ENCODE measurements around the gene GPN2. TPM values are rescaled to one million over a fixed set of nuclear protein-coding genes. Genes with fewer than 3 reads are reported as not detected.

GPN2 gene
- total and polyA plus RNA-seq, 9 of the 15 experiments (the other 6 are each of a cell fraction or from before 2014, with no cell fraction given): 9.9 to 58.8 (median 20.4) TPM

DNA sequence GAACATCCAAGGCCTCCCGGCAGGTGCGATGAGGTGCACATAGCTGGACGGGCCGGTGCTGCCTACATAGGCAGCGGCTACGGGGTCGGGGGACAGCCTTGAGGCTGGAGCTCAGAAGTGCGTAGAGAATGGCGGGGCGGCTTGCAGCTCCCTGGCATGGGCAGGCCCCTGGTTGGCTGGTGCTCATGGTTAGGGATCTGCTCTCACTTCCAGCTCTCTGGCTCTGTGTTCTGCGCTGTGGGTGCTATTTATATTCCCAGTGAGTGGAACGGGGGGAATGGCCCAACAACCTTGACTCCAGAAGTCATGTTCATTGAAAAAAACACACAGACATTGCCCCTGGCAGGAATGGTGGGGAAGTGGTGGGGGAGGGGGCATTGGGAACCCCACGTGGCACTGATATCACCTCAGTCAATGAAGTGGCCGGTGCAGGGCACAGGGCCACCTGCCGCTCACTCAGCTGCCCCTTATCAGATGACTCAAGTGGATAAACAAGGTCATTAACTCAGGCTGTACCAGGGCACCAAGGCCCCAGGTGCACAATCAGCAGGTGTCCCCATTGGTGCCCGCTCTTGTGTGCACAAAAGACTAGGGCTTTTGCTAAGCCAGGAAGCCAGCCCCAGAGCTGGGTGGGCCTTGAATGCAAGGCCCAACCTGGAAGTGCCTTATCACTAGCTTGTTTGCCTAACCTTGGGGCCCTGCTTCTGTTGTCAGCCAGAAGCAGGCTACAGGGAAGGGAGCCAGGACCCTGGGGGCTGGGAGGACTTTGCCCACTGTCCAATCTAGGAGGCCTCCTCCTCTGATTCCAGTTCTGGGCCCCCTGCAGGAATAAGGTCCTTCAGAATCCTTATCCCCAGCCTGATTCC, 23.9 kb upstream of the GPN2 start, which contains the start of gene NR0B2 (continued):
- TF ChIP-seq, protein P1, sequence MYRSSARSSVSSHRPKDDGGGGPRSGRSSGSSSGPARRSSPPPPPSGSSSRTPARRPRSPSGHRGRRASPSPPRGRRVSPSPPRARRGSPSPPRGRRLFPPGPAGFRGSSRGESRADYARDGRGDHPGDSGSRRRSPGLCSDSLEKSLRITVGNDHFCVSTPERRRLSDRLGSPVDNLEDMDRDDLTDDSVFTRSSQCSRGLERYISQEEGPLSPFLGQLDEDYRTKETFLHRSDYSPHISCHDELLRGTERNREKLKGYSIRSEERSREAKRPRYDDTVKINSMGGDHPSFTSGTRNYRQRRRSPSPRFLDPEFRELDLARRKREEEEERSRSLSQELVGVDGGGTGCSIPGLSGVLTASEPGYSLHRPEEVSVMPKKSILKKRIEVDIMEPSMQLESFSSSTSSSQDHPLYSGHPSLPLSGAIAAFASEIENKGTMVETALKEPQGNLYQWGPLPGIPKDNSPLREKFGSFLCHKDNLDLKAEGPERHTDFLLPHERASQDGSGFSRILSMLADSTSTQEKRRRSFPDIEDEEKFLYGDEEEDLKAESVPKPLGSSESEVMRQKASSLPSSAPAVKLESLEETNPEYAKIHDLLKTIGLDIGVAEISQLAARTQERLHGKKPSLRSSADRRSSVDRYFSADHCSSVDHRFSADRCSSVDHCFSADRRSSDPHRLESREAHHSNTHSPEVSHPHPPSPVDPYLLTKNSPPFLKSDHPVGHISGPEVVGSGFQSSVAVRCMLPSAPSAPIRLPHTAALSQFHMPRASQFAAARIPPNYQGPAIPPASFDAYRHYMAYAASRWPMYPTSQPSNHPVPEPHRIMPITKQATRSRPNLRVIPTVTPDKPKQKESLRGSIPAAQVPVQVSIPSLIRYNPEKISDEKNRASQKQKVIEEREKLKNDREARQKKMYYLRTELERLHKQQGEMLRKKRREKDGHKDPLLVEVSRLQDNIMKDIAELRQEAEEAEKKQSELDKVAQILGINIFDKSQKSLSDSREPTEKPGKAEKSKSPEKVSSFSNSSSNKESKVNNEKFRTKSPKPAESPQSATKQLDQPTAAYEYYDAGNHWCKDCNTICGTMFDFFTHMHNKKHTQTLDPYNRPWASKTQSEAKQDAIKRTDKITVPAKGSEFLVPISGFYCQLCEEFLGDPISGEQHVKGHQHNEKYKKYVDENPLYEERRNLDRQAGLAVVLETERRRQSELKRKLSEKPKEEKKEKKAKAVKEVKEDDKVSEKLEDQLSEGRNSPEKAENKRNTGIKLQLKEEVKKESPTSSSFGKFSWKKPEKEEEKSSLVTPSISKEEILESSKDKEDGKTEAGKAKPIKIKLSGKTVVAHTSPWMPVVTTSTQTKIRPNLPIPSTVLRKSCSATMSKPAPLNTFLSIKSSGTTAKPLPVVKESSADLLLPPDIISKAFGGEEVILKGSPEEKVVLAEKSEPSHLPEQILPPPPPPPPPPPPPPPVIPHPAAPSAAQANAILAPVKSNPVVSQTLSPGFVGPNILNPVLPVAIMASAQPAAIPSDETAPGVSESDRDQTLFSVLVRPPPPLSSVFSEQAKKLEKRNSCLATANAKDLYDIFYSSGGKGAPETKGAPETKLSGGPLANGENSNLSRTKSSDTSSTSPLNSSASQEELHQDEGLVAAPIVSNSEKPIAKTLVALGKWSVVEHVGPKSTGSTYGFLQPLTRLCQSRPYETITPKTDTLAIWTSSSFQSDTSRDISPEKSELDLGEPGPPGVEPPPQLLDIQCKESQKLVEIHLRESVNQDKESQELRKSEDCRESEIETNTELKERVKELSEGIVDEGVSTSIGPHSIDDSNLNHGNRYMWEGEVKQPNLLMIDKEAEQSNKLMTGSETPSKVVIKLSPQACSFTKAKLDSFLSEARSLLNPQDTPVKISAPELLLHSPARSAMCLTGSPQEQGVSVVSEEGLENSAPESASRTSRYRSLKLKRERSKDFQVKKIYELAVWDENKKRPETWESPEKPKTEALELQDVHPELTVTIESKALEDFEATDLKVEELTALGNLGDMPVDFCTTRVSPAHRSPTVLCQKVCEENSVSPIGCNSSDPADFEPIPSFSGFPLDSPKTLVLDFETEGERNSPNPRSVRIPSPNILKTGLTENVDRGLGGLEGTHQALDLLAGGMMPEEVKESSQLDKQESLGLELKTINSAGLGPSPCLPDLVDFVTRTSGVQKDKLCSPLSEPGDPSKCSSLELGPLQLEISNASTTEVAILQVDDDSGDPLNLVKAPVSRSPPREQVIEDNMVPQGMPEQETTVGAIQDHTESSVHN (IDR thresholded peaks at IDR 0.05; ENCODE audit: borderline replicate concordance in 1 of 2, low read depth in 1 of 2): no peak
- TF ChIP-seq MAFG (tag; conservative IDR thresholded peaks at IDR 0.05) (no peak), CREM (IDR thresholded peaks at IDR 0.05; ENCODE audit: low read depth) (peak; percentile 37; the same call in 1 of the 2 replicates), TCF7L2 (IDR thresholded peaks at IDR 0.05; ENCODE audit: low read depth, low read length) (no peak), MYBL2 (IDR thresholded peaks at IDR 0.05; ENCODE audit: low read depth) (no peak), MYBL2 (CRISPR knock-in tag; IDR thresholded peaks at IDR 0.05; ENCODE audit: borderline replicate concordance) (no peak), LEF1 (IDR thresholded peaks at IDR 0.05) (peak; percentile 79; the same call in 1 of the 2 replicates), KDM4B (IDR thresholded peaks at IDR 0.05; ENCODE audit: borderline replicate concordance in 2 of 2, low read depth in 1 of 2) (no peak), BRF1 (IDR thresholded peaks at IDR 0.05; ENCODE audit: borderline replicate concordance, extremely low read depth, insufficient read length) (no peak), PTRF (tag; IDR thresholded peaks at IDR 0.05) (peak; percentile 42; the same call in 1 of the 2 replicates), MED1 (CRISPR knock-in tag; IDR thresholded peaks at IDR 0.05; ENCODE audit: borderline replicate concordance) (no peak), MEF2D (tag; conservative IDR thresholded peaks at IDR 0.05; ENCODE audit: low read depth) (peak; percentile 39; the same call in 1 of the 2 replicates), DIDO1 (tag; IDR thresholded peaks at IDR 0.05; ENCODE audit: low read depth) (no peak)
- TF ChIP-seq, protein P2, sequence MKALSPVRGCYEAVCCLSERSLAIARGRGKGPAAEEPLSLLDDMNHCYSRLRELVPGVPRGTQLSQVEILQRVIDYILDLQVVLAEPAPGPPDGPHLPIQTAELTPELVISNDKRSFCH (CRISPR knock-in tag; IDR thresholded peaks at IDR 0.05): no peak
- TF ChIP-seq, protein P2 (tag; IDR thresholded peaks at IDR 0.05): peak; percentile 94
- TF ChIP-seq, protein P3, sequence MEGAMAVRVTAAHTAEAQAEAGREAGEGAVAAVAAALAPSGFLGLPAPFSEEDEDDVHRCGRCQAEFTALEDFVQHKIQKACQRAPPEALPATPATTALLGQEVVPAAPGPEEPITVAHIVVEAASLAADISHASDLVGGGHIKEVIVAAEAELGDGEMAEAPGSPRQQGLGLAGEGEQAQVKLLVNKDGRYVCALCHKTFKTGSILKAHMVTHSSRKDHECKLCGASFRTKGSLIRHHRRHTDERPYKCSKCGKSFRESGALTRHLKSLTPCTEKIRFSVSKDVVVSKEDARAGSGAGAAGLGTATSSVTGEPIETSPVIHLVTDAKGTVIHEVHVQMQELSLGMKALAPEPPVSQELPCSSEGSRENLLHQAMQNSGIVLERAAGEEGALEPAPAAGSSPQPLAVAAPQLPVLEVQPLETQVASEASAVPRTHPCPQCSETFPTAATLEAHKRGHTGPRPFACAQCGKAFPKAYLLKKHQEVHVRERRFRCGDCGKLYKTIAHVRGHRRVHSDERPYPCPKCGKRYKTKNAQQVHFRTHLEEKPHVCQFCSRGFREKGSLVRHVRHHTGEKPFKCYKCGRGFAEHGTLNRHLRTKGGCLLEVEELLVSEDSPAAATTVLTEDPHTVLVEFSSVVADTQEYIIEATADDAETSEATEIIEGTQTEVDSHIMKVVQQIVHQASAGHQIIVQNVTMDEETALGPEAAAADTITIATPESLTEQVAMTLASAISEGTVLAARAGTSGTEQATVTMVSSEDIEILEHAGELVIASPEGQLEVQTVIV (CRISPR knock-in tag; IDR thresholded peaks at IDR 0.05; ENCODE audit: borderline replicate concordance): no peak

Data from K562 (cell line).